ENCODE data around the gene CCDC3.

CCDC3 gene

DNA sequence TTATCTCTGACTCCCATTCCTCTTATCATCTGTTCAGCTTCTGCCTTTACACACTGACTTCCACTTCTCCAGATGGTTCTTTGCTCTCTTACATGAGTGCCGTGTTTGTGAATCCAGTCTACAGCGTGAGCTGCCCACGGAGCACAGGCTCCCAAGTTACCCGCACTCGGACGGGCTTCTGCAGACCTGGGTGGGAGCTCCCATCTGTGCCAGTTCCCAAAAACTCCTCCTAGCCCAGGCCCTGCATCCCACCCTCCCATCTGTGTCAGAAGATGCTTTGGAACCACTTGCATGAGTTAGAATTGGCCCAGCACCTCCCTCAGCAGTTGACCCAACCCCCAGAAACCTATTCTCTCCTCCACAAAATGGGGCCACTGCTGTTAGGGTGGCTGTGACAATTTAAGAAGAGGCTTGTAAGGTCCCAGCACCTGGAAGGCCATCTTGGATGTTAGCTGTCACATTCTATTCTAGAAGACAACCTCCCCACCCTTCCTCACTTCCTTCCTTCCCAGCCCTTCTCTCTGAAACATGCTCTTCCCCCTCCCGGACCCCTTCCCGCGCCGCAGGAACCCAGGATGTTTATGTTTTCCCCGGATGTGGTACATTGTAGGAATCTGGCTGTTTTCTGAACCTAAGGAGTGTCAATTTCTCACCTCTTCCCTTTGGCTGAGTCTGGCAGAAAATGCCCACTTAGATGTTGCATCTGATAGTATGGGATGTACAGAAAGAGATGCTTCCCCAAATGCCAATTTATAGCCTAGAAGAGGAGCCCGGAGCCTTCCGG, 79.2 kb downstream of the CCDC3 start:
- DNase-seq (ENCODE audit: low read depth), result no peak

GRCh38 chr10:12921163-12921562, 80.3 kb downstream of the CCDC3 start:
- DNase-seq (ENCODE audit: low read depth), result no peak

- DNase-seq (ENCODE audit: low read depth), result no peak
These were observed 81.9 kb downstream of the CCDC3 start for GRCh38 chr10:12919574-12919973.

DNA sequence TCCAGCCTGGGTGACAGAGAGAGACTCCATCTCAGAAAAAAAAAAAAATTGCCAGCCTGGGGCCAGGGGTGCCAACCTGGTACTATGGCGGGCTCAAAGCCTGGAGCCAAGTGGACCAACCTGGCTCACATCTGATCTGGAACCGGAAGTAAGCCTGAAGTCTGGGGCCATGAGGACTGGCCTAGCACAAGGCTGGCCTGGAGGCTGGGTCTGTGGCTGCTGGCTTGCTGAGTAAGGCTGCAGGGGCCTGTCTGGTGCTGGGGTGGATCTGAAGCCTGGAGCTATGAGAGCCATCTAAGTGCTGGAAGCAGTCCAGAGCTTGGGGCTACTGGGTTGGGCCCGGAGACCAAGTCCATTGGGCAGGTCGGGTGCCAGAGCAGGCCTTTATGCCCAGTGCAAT, 84.9 kb downstream of the CCDC3 start:
- no peak for DNase-seq (ENCODE audit: low read depth)

DNA sequence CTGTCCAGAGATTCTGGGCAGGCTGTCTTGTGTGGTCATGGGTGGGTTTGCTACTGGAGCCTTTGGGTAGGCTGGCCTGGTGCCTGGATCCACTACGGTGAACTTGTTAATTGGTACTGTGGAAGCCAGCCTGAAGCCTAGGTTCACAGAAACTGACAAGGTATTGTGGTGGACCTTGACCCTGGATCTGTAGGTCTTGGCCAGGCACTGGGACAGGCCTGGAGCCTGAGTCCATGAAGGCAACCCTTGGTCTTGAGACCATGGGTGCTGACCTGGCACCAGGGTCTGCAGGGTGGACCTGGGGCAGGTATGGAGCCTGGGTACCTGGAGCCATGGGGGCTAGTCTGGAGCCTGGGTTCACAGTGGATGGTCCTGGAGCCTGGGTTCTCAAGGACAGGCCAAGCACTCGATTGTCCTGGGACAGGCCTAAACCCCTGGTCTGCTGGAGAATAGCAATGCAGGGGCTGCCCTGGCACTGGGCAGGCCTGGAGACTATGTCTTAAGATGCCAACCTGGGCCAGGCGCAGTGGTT, 85.8 kb downstream of the CCDC3 start:
- no peak for DNase-seq (ENCODE audit: low read depth)

DNA sequence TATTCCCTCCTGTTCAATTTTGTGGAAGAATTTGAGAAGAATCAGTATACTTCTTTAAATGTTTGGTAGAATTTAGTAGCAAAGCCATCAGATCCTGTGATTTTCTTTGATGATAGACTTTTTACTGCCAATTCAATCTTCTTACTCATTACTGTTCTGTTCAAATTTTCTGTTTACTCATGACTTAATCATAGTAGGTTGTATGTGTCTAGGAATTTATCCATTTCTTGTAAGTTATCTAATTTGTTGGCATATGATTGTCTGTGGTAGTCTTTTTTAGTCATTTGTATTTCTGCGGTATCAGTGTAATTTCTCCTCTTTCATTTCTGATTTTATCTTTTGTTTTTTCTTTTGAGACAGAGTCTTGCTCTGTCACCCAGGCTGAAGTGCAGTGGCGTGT, 87.4 kb downstream of the CCDC3 start:
- DNase-seq (ENCODE audit: low read depth), result no peak

GRCh38 chr10:12911795-12912194, 89.7 kb downstream of the CCDC3 start:
- DNase-seq (ENCODE audit: low read depth), result no peak

GRCh38 chr10:12910835-12911234, 90.7 kb downstream of the CCDC3 start:
- DNase-seq (ENCODE audit: low read depth), result no peak

- no peak for DNase-seq (ENCODE audit: low read depth)
These were observed 91.7 kb downstream of the CCDC3 start for GRCh38 chr10:12909836-12910185.

DNA sequence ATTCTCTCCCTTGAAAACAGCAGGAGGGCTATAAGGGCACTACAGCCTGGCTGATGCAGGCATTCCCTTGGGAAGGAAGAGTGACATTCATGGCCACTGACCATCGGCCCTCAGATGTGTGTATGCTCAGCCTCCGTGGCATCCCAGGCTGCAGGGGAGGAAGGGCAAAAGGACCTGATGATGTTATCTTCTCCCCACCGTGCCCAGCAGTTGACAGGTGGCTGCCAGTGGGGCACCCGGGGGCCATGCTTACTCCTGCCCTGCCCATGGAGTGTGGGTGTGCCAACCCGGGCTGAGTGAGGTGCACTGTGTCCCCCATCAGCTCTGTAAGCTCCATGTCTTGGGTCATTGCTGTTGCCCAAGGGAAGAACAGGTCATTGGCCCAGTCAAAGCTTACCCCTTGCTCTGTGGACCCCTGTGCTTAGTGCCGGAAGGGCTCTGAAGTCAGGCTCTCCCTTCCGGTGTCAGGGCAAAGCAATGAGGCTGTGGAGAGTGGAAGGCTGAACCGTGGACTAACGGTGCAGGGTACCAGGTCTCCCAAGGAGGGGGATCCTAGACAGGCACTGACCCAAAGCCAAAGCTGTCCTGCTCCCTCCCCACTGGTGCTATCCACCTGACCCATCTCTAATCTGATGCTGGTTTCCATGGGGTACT, 92.2 kb downstream of the CCDC3 start:
- DNase-seq (ENCODE audit: low read depth), result no peak

GRCh38 chr10:12908773-12909172, 92.7 kb downstream of the CCDC3 start:
- DNase-seq (ENCODE audit: low read depth), result no peak

DNA sequence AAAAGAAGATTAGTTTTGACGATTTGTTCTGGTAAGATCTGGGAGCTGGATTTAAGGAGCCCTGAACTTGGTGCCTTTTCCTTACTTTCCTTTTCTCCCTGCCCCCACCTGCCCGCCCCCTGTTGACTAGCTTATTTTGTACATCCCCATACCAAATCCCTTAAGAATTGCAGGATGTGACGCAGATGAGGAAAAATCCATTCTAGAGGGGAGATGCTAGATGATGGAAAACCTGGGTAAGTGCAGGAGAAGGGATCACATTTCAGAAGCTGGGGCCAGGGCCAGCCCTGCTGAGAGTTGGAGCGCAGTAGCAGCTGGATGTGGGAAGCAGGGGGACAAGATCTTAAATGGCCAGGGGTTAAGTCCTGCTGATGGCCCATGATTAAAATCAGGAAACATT, 93.9 kb downstream of the CCDC3 start:
- no peak for DNase-seq (ENCODE audit: low read depth)

GRCh38 chr10:12906051-12906541, 95.4 kb downstream of the CCDC3 start:
- no peak for DNase-seq (ENCODE audit: low read depth)

DNA sequence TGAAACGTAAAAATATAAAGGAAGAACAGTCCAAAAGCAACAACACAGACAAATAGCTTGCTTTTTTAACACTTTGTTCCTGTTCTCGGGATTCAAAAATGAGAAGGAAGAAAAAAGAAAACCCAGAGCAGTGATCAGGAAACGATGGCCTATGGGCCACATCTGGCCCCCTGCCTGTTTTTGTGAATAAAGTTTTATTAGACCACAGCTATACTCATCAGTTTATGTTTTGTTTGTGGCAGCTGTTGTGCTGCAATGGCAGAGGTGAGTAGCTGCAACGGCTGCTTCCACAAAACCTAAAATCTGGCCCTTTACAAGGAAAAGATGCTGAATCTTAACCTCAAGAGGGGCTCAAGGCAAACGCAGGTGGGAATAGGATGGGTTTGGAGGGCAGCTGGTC, 96.4 kb downstream of the CCDC3 start:
- DNase-seq (ENCODE audit: low read depth), result no peak

DNA sequence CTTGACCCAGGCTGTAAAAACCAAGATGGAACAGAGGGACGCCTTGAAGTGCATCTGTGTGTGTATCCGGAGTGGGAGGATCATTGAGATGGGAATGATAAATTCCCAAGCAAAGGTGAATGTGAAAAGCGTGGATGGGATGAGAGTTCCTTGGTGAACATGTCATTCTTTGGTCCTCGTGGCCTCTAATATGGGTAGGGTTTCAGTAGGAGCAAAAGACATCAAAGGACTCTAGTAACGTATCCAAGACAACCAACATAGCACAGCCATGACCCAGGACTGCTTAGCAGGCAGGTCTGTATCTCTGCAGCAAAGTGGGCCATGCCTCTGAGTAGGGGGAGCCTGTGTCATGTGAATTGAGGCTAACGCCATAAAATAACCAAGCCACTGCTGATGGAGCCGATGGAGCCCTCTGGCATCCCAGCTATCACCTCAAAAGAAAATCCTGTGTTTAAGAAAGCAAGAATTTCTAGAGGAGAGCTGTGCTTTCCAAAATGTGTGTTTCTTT, 98.6 kb downstream of the CCDC3 start:
- no peak for DNase-seq (ENCODE audit: low read depth)

DNA sequence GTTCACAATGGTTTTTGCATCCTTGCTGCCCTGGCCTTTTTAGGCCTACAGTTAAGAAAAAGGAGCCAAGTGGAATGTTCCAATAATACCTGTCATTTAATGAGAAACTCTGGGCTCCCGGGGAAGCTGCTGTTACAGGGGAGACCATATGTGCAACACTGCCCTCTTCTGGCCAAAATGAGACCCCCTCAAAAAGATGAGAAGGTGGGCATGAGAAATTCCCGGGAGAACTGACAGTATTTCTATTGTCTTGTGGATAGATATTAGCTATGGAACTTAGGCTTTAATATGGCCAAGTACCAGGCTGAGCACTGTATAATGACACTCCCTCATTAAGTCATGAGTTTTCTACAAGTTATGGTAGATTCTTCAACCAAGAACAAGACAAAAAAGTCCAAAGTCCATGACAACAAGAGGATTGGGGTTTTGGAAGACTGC, 99.4 kb downstream of the CCDC3 start:
- DNase-seq (ENCODE audit: low read depth), result no peak

DNA sequence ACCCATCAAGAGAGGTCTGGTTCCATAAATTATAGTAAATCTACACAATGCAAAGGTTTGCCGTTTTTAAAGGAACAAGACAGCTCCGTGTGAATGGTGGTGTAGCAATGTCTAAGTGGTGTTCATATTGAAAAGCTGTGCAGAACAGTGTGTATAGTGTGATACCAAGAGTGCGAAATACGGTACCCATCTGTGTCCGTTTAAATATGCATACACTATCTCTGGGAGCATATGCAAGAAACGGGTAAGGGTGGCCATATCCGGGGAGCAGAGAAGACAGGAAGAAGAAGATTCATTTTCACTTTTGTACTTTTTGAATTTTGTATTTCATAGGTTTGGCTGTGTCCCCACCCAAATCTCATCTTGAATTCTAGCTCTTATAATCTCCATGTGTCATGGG, 102.0 kb downstream of the CCDC3 start:
- DNase-seq (ENCODE audit: low read depth), result no peak

DNA sequence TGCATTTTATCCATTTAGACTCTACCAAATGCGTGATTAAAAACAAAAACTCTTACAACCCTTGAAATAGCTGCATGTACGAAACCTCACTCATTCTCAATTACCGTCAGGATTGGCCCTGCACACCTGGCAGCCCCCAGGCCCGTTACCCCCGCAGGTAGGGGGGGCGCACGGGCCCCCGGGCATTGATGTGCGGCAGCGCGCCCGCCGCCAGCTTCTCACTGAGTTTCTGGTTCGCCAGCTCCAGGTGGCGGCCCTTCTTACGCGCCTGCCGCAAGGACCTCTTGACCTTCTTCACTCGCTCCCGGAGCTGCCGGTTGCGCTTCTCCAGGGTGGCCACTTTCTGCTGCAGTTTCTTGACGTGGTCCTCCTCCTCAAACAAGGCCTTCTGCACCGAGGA, 103.2 kb downstream of the CCDC3 start:
- no peak for DNase-seq (ENCODE audit: low read depth)

GRCh38 chr10:12897278-12897677, 104.2 kb downstream of the CCDC3 start:
- DNase-seq (ENCODE audit: low read depth), result no peak

- no peak for DNase-seq (ENCODE audit: low read depth)
These were observed 105.3 kb downstream of the CCDC3 start for GRCh38 chr10:12896251-12896650.

DNA sequence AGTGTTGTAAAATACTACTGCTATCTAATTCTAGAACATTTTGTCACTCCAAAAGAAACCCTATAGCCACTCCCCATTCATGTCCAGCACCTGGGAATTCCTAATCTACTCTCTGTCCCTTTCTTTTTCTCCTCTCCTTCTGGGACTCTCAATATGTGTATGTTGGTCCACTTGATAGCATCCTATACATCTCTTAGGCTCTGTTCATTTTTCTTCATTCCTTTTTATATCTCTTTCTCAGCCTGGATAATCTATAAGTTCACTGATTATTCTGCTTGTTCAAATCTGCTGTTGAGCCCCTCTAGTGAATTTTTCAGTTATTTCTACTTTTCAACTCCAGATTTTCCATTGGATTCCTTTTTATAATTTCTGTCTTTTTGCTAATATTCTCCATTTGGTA, 108.6 kb downstream of the CCDC3 start:
- DNase-seq (ENCODE audit: low read depth), result no peak

- no peak for DNase-seq (ENCODE audit: low read depth)
These were observed 110.6 kb downstream of the CCDC3 start for GRCh38 chr10:12890958-12891357.

DNA sequence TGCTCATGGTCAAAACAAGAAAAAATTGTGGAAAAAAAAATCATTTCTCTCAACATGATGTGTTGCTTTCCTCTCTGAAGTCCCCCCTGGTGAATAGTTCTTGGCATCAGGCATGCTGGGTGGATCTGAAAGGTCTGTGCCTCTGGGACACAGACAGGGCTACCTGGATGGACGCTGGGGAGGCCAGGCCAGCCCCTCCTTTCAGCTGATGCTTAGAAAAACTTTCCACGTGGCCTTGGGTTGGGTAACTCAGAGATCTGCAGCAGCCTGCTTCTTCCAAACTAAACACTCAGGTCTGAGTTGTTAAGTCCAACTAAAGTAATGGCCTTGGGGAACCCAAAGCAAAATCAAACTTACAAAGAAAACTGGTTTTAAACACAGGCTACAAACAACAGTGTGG, 113.0 kb downstream of the CCDC3 start:
- no peak for DNase-seq (ENCODE audit: low read depth)
